ENCODE results near the gene KRTAP19-8. TPM values are rescaled to one million over a fixed set of nuclear protein-coding genes. Genes with fewer than 3 reads are reported as not detected.

The KRTAP19-8 gene
- total RNA-seq, 1 donor, result not detected

DNA sequence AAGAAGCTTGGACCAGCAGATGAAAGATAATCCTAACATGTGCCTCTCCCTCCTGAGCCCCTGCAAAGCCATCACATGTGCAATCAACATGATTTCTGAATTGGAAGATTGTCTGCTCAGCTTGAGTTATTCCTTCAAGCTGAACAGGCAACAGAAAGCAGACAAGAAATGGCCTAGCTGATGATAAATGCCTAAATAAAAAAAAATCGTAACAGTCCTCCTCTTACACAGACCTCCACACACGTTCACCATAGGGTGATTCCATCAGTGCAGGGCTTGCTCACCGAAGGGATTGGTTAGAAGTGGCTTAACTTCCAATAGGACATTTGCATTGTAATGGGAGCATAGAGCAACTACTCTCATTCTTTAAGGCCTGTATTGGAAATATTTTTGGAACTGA lies 14.6 kb downstream of the KRTAP19-8 start:
- TF ChIP-seq, protein P1, sequence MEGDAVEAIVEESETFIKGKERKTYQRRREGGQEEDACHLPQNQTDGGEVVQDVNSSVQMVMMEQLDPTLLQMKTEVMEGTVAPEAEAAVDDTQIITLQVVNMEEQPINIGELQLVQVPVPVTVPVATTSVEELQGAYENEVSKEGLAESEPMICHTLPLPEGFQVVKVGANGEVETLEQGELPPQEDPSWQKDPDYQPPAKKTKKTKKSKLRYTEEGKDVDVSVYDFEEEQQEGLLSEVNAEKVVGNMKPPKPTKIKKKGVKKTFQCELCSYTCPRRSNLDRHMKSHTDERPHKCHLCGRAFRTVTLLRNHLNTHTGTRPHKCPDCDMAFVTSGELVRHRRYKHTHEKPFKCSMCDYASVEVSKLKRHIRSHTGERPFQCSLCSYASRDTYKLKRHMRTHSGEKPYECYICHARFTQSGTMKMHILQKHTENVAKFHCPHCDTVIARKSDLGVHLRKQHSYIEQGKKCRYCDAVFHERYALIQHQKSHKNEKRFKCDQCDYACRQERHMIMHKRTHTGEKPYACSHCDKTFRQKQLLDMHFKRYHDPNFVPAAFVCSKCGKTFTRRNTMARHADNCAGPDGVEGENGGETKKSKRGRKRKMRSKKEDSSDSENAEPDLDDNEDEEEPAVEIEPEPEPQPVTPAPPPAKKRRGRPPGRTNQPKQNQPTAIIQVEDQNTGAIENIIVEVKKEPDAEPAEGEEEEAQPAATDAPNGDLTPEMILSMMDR (IDR thresholded peaks at IDR 0.05; ENCODE audit: extremely low read depth, low read depth, low read length), result no peak
- Histone ChIP-seq H3K4me1 (ENCODE audit: insufficient read depth, low read length) (no peaks in the 10 kb centered on the region), H3K27ac (ENCODE audit: low read depth, low read length) (no peak overlapping the region), H3K79me2 (ENCODE audit: insufficient read depth, low read length) (no peaks in the 10 kb centered on the region), H4K20me1 (ENCODE audit: insufficient read depth, low read length) (no peaks in the 10 kb centered on the region), H3K27me3 (ENCODE audit: insufficient read depth, low read length) (no peaks in the 10 kb centered on the region), H3K36me3 (ENCODE audit: insufficient read depth, low read length) (no peaks in the 10 kb centered on the region), H2AFZ (ENCODE audit: low read length) (no peak overlapping the region), H3K4me3 (ENCODE audit: insufficient read depth, low read length) (no peak overlapping the region), H3K4me2 (ENCODE audit: insufficient read depth, low read length) (no peak overlapping the region), H3K9me3 (ENCODE audit: low read depth, low read length) (peaks cover 7% of the 10 kb centered on the region)
- no peak for DNase-seq (ENCODE audit: insufficient read length, low spot score, missing footprints)

DNA sequence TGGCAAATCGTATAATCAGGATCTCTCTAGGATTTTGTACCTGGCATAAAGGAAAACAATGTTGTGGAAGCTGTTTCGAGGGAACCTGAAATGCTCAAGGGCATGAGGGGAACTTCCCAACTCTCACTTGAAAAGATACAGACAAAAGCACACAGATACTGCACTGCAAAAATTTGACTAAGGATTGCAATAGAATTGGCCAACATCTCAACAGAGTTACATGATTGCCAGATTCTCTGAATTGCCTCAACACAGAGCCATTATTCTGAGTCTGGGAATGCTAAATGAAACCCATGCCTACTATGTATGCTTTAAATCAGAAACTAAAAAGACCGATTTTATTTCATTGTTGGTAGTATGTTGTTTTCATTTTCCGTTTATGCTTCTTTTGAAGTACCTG lies 16.0 kb downstream of the KRTAP19-8 start:
- no peaks in the 10 kb centered on the region for H3K36me3 ChIP-seq (ENCODE audit: insufficient read depth, low read length)
- no peak overlapping the region for H3K4me3 ChIP-seq (ENCODE audit: insufficient read depth, low read length)
- H2AFZ ChIP-seq (ENCODE audit: low read length), result no peak overlapping the region
- H3K79me2 ChIP-seq (ENCODE audit: insufficient read depth, low read length), result no peaks in the 10 kb centered on the region
- H3K9me3 ChIP-seq (ENCODE audit: low read depth, low read length), result peaks cover 7% of the 10 kb centered on the region
- no peaks in the 10 kb centered on the region for H3K4me1 ChIP-seq (ENCODE audit: insufficient read depth, low read length)
- H3K27ac ChIP-seq (ENCODE audit: low read depth, low read length), result no peak overlapping the region
- H4K20me1 ChIP-seq (ENCODE audit: insufficient read depth, low read length), result no peaks in the 10 kb centered on the region
- H3K4me2 ChIP-seq (ENCODE audit: insufficient read depth, low read length), result no peak overlapping the region
- TF ChIP-seq, protein P1 (IDR thresholded peaks at IDR 0.05; ENCODE audit: extremely low read depth, low read depth, low read length), result no peak
- no peaks in the 10 kb centered on the region for H3K27me3 ChIP-seq (ENCODE audit: insufficient read depth, low read length)
- no peak for DNase-seq (ENCODE audit: insufficient read length, low spot score, missing footprints)

DNA sequence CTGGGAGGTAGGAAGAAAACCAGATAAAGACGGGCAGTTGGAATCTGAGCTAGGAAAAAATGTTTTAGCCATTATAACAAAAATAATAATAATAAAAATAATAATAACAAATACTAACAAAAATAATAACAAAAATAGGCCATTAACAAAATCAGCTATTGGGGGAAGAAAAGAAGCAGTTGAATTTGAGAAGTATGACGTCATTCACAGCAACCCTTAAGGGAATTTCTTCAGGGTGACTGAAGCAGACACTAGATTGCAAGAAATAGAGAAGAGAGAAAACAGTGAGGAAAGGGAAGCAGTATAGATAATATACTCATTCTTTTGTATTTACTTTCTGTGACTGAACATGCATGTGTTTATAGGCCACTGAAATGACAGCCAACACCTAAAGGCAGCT lies 20.0 kb downstream of the KRTAP19-8 start:
- H2AFZ ChIP-seq (ENCODE audit: low read length), result no peak overlapping the region
- H3K27ac ChIP-seq (ENCODE audit: low read depth, low read length), result no peak overlapping the region
- H3K4me2 ChIP-seq (ENCODE audit: insufficient read depth, low read length), result no peak overlapping the region
- TF ChIP-seq, protein P1 (IDR thresholded peaks at IDR 0.05; ENCODE audit: extremely low read depth, low read depth, low read length), result no peak
- H4K20me1 ChIP-seq (ENCODE audit: insufficient read depth, low read length), result no peaks in the 10 kb centered on the region
- H3K79me2 ChIP-seq (ENCODE audit: insufficient read depth, low read length), result no peaks in the 10 kb centered on the region
- no peak overlapping the region for H3K4me3 ChIP-seq (ENCODE audit: insufficient read depth, low read length)
- H3K4me1 ChIP-seq (ENCODE audit: insufficient read depth, low read length), result no peaks in the 10 kb centered on the region
- peaks cover 7% of the 10 kb centered on the region for H3K9me3 ChIP-seq (ENCODE audit: low read depth, low read length)
- DNase-seq (ENCODE audit: insufficient read length, low spot score, missing footprints), result no peak
- no peaks in the 10 kb centered on the region for H3K27me3 ChIP-seq (ENCODE audit: insufficient read depth, low read length)
- H3K36me3 ChIP-seq (ENCODE audit: insufficient read depth, low read length), result no peaks in the 10 kb centered on the region

DNA sequence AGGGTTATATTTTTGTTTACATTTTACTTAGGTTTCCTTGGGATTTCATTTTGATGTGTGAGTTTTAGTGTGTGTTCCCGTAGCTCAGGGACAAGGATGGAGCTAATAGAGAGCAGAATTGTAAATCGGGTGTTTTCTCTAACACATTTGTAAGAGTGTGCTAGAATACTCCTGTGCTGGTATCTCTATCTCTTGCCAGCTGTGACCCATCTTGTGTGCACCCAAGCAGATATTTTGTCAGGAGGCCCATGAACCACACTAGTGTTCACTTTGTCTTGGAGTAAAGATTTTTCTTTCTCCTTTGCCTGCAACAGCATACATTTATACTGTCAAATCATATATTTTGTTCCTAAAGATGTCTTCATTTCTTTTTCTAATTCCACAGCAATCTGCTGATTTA lies 23.4 kb downstream of the KRTAP19-8 start:
- no peak overlapping the region for H2AFZ ChIP-seq (ENCODE audit: low read length)
- H3K4me2 ChIP-seq (ENCODE audit: insufficient read depth, low read length), result no peak overlapping the region
- H3K9me3 ChIP-seq (ENCODE audit: low read depth, low read length), result peaks cover 3% of the 10 kb centered on the region
- TF ChIP-seq, protein P1 (IDR thresholded peaks at IDR 0.05; ENCODE audit: extremely low read depth, low read depth, low read length), result no peak
- no peaks in the 10 kb centered on the region for H3K36me3 ChIP-seq (ENCODE audit: insufficient read depth, low read length)
- no peak overlapping the region for H3K27ac ChIP-seq (ENCODE audit: low read depth, low read length)
- no peaks in the 10 kb centered on the region for H3K79me2 ChIP-seq (ENCODE audit: insufficient read depth, low read length)
- H3K27me3 ChIP-seq (ENCODE audit: insufficient read depth, low read length), result no peaks in the 10 kb centered on the region
- H4K20me1 ChIP-seq (ENCODE audit: insufficient read depth, low read length), result no peaks in the 10 kb centered on the region
- no peaks in the 10 kb centered on the region for H3K4me1 ChIP-seq (ENCODE audit: insufficient read depth, low read length)
- DNase-seq (ENCODE audit: insufficient read length, low spot score, missing footprints), result no peak
- no peak overlapping the region for H3K4me3 ChIP-seq (ENCODE audit: insufficient read depth, low read length)

All from osteoblast (primary cell).